GM12878 (cell line): ENCODE results near the gene CHCHD3. TPM values are rescaled to one million over a fixed set of nuclear protein-coding genes. Genes with fewer than 3 reads are reported as not detected.

Experiments used
- ATAC-seq: fragments of 200-7000 bp; cut with Tn5 transposase; 3 replicates; pipeline ENCODE4 v1.9.1; 2020; ENCODE audit warnings: mild to moderate bottlenecking, moderate library complexity
- BruUV-seq: library from RNA; stranded (reverse); fragments of 400-500 nt; replicated peaks from 2 replicates; lab custom pipeline; 2021; lab: Mats Ljungman, UMichigan
- CTCF ChIA-PET: fragments of 300-600 bp; sonication (Branson Sonifier 250); formaldehyde crosslinking; extraction: SDS; loops from one replicate; lab custom pipeline; 2021; ENCODE audit warnings: inconsistent platforms; lab: Yijun Ruan, JAX
- POLR2A ChIA-PET: fragments of 350-600 bp; formaldehyde crosslinking; extraction: SDS; loops from one replicate; lab custom pipeline; 2021; ENCODE audit warnings: inconsistent platforms; lab: Charles Lee
- RAD21 ChIA-PET: fragments of 300-600 bp; sonication (Branson Sonifier 250); formaldehyde crosslinking; loops from one replicate; lab custom pipeline; 2023; ENCODE audit warnings: antibody characterized with exemption; ENCODE audit not compliant: unreplicated experiment; lab: Charles Lee
- SMC1A ChIA-PET: fragments of 300-600 bp; sonication (Branson Sonifier 250); formaldehyde crosslinking; loops from one replicate; lab custom pipeline; 2023; ENCODE audit not compliant: unreplicated experiment, uncharacterized antibody; lab: Charles Lee
- DNase-seq: peaks from one replicate; pipeline ENCODE4 v3.0.0-alpha.2; 2011; ENCODE audit warnings: low read depth, low spot score
- FAIRE-seq: peaks from 3 replicates; lab custom pipeline; 2011; peaks lifted over from hg19 to GRCh38; lab: Jason Lieb, UNC
- H2AFZ ChIP-seq: 2 replicates; pipeline ENCODE4 v1.6.0; 2011; ENCODE audit warnings: low read depth, low read length, control low read depth; ENCODE audit not compliant: control insufficient read depth
- H3K27ac ChIP-seq: 2 replicates; pipeline ENCODE4 v1.5.1; 2011; ENCODE audit warnings: control low read depth; ENCODE audit not compliant: control insufficient read depth, insufficient read depth
- H3K27me3 ChIP-seq, 2 experiments: replicated peaks in 1 of 2; 2 replicates each; pipeline versions ENCODE4 v1.6.0 to v1.6.1; 2011; ENCODE audit warnings: low read length in 1 of 2; ENCODE audit not compliant: control insufficient read depth in 2 of 2, insufficient read depth in 2 of 2
- H3K36me3 ChIP-seq, 2 experiments: 2 replicates each; pipeline ENCODE4 v1.5.1; 2011; ENCODE audit warnings: low read length in 1 of 2; ENCODE audit not compliant: control insufficient read depth in 2 of 2, insufficient read depth in 2 of 2
- H3K4me1 ChIP-seq: 2 replicates; pipeline ENCODE4 v1.6.1; 2011; ENCODE audit warnings: mild to moderate bottlenecking, low read length, moderate library complexity, mixed read lengths; ENCODE audit not compliant: control insufficient read depth, insufficient read depth
- H3K4me2 ChIP-seq: 2 replicates; pipeline ENCODE4 v1.6.0; 2011; ENCODE audit warnings: control low read depth; ENCODE audit not compliant: control insufficient read depth, insufficient read depth
- H3K4me3 ChIP-seq: fragments of 200-600 bp; sonication (generic); 2 replicates; pipeline ENCODE4 v1.5.1; 2016
- H3K79me2 ChIP-seq: 2 replicates; pipeline ENCODE4 v1.6.0; 2011; ENCODE audit warnings: low read length; ENCODE audit not compliant: control insufficient read depth, insufficient read depth
- H3K9ac ChIP-seq: 2 replicates; pipeline ENCODE4 v1.8.0; 2011; ENCODE audit warnings: low read length, control low read depth, mixed read lengths; ENCODE audit not compliant: control insufficient read depth, insufficient read depth
- H3K9me3 ChIP-seq: replicated peaks from 3 replicates; pipeline ENCODE4 v1.5.1; 2011; ENCODE audit warnings: mild to moderate bottlenecking, low read length; ENCODE audit not compliant: control insufficient read depth, insufficient read depth
- H4K20me1 ChIP-seq: 2 replicates; pipeline ENCODE4 v1.6.0; 2011; ENCODE audit not compliant: control insufficient read depth, insufficient read depth
- ATF7 ChIP-seq: fragments of 450-650 bp; IDR thresholded peaks from 2 replicates; pipeline ENCODE4 v1.6.1; 2016; ENCODE audit warnings: low read depth, mild to moderate bottlenecking
- BHLHE40 ChIP-seq, 2 experiments: fragments of 450-650 bp in 1 of 2; IDR thresholded peaks; 2 replicates each; pipeline ENCODE4 v1.6.1; 2011 to 2017; ENCODE audit warnings: low read depth in 2 of 2, borderline replicate concordance in 1 of 2, improper control_type of control experiment in 1 of 2, low read length in 1 of 2, mild to moderate bottlenecking in 1 of 2
- E2F8 ChIP-seq: fragments of 450-650 bp; IDR thresholded peaks from 2 replicates; pipeline ENCODE4 v1.6.1; 2018; ENCODE audit warnings: mild to moderate bottlenecking, low read depth, moderate library complexity; ENCODE audit not compliant: partially characterized antibody
- EP300 ChIP-seq, 2 experiments: fragments of 150-350 bp in 1 of 2; IDR thresholded peaks; 2 replicates each; pipeline ENCODE4 v1.6.1; 2011 to 2012; ENCODE audit warnings: low read depth in 2 of 2, low read length in 2 of 2, borderline replicate concordance in 1 of 2, improper control_type of control experiment in 1 of 2, inconsistent platforms in 1 of 2; ENCODE audit not compliant: control insufficient read depth in 1 of 2
- ESRRA ChIP-seq: IDR thresholded peaks from 2 replicates; pipeline ENCODE4 v1.6.1; 2012; ENCODE audit warnings: mild to moderate bottlenecking, low read length, improper control_type of control experiment
- IRF4 ChIP-seq: IDR thresholded peaks from 2 replicates; pipeline ENCODE4 v1.6.1; 2011; ENCODE audit warnings: low read depth, low read length
- MEF2B ChIP-seq: fragments of 450-650 bp; IDR thresholded peaks from 2 replicates; pipeline ENCODE4 v1.6.1; 2018; ENCODE audit warnings: mild to moderate bottlenecking, moderate library complexity; ENCODE audit not compliant: partially characterized antibody, poor library complexity, severe bottlenecking
- MTA2 ChIP-seq: fragments of 450-650 bp; IDR thresholded peaks from 2 replicates; pipeline ENCODE4 v1.6.1; 2016; ENCODE audit warnings: low read depth, mild to moderate bottlenecking, moderate library complexity
- NR2C2 ChIP-seq: IDR thresholded peaks from 2 replicates; pipeline ENCODE4 v1.6.1; 2011; ENCODE audit warnings: borderline replicate concordance, low read depth; ENCODE audit not compliant: control insufficient read depth, insufficient read length
- NR2F1 ChIP-seq: fragments of 450-650 bp; conservative IDR thresholded peaks from 2 replicates; pipeline ENCODE4 v1.6.1; 2017; ENCODE audit warnings: mild to moderate bottlenecking
- PML ChIP-seq: IDR thresholded peaks from 2 replicates; pipeline ENCODE4 v1.6.1; 2012; ENCODE audit warnings: low read length, inconsistent platforms
- ZNF384 ChIP-seq: IDR thresholded peaks from 2 replicates; pipeline ENCODE4 v1.6.1; 2012; ENCODE audit warnings: low read depth, mild to moderate bottlenecking, low read length, improper control_type of control experiment, borderline replicate concordance
- in situ Hi-C: fragments of 300-500 bp; cut with MboI; formaldehyde crosslinking; loops from 9 replicates; pipeline ENCODE4 v1.14.3; 2018; ENCODE audit warnings: mixed read lengths
- intact Hi-C: fragments of 100-400 bp; cut with micrococcal nuclease; formaldehyde crosslinking; loops from one replicate; pipeline ENCODE4 v1.14.2; 2022; ENCODE audit not compliant: unreplicated experiment
- polyA plus RNA-seq, 11 experiments: library from polyadenylated mRNA; depleted of rRNA in 4 of 11; unstranded in 6 of 11; stranded (reverse) in 5 of 11; fragments of >200 nt; fragmentation: Nextera tagmentation in 4 of 11; fragmentation: Illumina TruSeq in 1 of 11; extraction: Ambion mirVana in 4 of 11; extraction: Trizol in 1 of 11; gene quantifications; 1 replicate in 1 of 11; 2 replicates in 10 of 11; pipeline versions ENCODE4 v1.2.1 to v1.2.3, GENCODE V29; 2011 to 2016; ENCODE audit warnings: inconsistent platforms in 2 of 11, missing spikeins in 2 of 11, low read depth in 1 of 11
- total RNA-seq, 4 experiments: library from RNA; depleted of rRNA in 3 of 4; stranded (reverse); fragments of >200 nt in 3 of 4; fragmentation: Illumina TruSeq in 1 of 4; extraction: Trizol in 1 of 4; gene quantifications; 2 replicates each; pipeline versions ENCODE4 v1.2.1 to v1.2.3, GENCODE V29; 2013 to 2021

The CHCHD3 gene
- total and polyA plus RNA-seq, 10 of the 15 experiments (the other 5 are each of a cell fraction or from before 2014, with no cell fraction given), result 38.3 to 178 (median 96.2) TPM

GRCh38 chr7:133035240-133035639, 46.6 kb downstream of the CHCHD3 start (continued):
- TF ChIP-seq IRF4 (0 out of 2 replicates have a peak, but pooled peaks have one; percentile 37), MTA2 (peak; percentile 57; the same call in 1 of the 2 replicates)

GRCh38 chr7:133030346-133030745, 51.5 kb downstream of the CHCHD3 start:
- Histone ChIP-seq H3K4me1 (peaks cover under 1% of the 10 kb centered on the region; the same call in 1 of the 2 replicates), H3K27me3 (no peaks in the 10 kb centered on the region), H3K9me3 (no peaks in the 10 kb centered on the region; the same call in 1 of the 3 replicates), H3K27ac (no peak overlapping the region), H2AFZ (no peak overlapping the region), H3K9ac (no peak overlapping the region)
- BruUV-seq, result no TSS peak
- no peak for FAIRE-seq
- ChIA-PET RAD21 (no interaction called here), SMC1A (interaction anchor here (0.6 to 1.6 kb wide), 3 partner anchors 8 to 99 kb away, joined by 3 to 4 read pairs (median 4); no protein-coding TSS in a partner anchor)
- TF ChIP-seq ZNF384 (no peak), NR2C2 (no peak), E2F8 (no peak), EP300 (IDR thresholded peaks at IDR 0.05; ENCODE audit: borderline replicate concordance in 1 of 2, control insufficient read depth in 1 of 2, low read depth in 2 of 2, low read length in 2 of 2) (no peak), ATF7 (no peak), ESRRA (no peak), PML (no peak), NR2F1 (no peak), MEF2B (no peak), BHLHE40 (IDR thresholded peaks at IDR 0.05; ENCODE audit: borderline replicate concordance in 1 of 2, low read depth in 2 of 2, low read length in 1 of 2) (no peak)
- TF ChIP-seq, all 136 proteins: peak for 0
- ATAC-seq, result no peak
- Histone ChIP-seq H3K36me3 (no peaks in the 10 kb centered on the region), H3K4me3 (no peak overlapping the region), H3K79me2 (no peaks in the 10 kb centered on the region; the same call in none of the 2 replicates), H3K4me2 (no peak overlapping the region), H4K20me1 (no peaks in the 10 kb centered on the region)
- DNase-seq, result no peak
- POLR2A ChIA-PET, result no interaction called here
- CTCF ChIA-PET, result no interaction called here
- intact Hi-C loops (no loop called here), in situ Hi-C loops (no loop called here)
